Measurements from ENCODE around the gene SLC35A4.
"Not testable (repeated sequence)": the region's sequence is repeated elsewhere in the genome, so short reads cannot be mapped to it uniquely, and the experiment has no call there.

The SLC35A4 gene

DNA sequence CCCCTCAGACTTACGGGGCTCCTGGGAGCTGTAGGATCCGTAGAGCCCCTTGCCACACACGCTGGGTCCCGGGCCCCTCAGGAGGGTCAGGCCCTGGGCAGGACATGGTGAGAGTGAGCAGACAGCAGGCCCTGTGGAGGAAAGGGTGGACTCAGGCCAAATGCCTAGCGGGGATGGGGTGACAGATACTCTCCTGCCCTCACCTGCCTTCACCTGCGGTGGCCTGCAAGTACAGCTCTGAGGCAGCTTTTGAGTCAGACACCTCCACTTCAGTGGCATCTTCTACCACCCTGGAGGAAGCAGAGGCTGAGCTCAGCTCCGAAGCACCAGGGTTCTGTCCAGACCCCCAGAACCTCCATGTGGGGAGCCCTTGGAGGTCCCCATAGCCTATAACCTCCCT is 26.2 kb downstream of the SLC35A4 start:
- DNase-seq (ENCODE audit: low read depth) = no peak

DNA sequence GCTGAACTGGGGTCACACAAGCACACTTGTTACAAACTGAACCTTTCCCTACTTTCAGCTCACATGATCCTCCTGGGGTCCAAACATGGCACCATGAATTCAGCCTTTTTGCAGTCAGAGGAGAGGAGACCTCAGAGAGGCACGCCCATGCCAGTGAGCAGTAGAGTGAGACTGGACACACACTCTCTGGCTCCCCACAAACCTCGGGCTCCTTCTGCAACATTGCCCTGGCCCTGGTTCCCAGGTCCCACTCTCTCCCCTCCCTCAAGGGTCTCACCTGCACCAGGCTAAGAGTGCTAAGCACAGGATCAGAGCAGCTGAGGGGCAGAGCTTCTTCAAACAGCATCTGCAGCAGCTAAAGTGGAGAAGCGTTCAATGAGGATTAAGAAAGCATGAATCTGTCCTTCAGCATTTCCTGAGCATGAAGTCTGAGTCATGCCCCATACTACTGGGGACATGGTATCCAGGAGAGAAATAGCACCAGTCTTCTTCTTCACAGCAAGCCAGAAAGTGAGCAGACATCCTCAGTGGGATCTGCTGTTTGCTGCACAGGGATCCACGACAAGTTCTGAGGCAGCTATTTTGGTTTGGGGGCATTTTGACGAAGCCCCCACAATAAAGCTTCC is 27.2 kb downstream of the SLC35A4 start:
- no peak for DNase-seq (ENCODE audit: low read depth)

DNA sequence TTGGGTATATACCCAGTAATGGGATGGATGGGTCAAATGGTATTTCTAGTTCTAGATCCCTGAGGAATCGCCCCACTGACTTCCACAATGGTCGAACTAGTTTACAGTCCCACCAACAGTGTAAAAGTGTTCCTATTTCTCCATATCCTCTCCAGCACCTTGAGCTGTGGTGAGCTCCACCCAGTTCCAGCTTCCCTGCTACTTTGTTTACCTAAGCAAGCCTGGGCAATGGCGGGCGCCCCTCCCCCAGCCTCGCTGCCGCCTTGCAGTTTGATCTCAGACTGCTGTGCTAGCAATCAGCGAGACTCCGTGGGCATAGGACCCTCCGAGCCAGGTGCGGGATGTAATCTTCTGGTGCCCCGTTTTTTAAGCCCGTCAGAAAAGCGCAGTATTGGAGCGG is 28.4 kb downstream of the SLC35A4 start:
- not testable (repeated sequence) for DNase-seq (ENCODE audit: low read depth)

DNA sequence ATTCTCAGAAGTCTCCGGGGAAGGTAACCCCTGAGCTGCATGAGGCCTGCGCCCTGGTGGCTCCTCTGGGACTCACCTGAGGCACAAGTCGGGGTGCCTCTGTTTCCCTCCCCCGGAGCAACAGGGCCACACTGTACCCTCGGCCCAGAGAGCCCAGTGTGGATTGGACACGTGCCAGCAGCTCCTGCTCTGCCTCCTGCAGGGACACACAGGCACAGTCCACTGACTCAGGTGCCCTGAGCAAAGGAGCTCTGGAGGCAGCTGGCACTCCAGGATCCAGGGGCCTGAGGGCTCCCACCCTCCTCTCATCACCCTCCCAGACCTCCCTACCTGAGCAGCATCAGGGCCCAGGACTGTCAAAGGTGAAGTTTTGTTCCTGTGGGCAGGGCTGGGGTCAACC is 29.5 kb downstream of the SLC35A4 start:
- DNase-seq (ENCODE audit: low read depth) = no peak

DNA sequence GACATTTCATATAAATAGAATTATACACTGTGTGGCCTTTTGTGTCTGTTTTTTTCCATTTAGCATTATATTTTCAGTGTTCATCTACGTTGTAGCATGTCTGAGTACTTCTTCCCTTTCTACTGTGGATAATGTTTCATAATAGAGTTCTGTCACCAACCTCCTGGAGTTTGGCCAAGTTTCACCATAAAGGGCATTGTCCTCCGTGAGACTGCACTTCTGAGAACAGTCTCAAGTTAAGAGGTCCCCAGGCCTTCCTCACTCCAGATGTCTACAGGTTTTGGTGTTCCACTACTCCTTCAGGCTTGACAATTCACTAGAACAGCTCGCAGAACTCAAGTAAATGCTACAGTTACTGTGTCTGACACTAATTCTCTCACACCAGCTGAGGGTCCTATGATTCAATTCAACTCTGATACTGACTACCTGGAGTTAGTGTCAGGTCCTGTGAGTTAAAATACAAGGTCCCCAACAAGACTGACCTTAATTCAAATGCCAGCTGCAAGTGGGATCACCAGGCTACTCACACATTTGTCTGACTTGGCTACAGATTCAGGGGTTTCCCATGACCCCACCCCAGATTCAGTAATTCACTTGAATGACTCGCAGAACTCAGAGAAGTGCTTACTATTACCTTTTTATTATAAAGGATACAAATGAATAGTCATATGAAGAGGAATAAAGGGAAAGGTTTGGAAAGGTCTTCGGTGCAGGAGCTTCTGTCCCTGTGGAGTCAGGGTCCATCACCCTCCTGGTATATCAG is 31.1 kb downstream of the SLC35A4 start:
- no peak for DNase-seq (ENCODE audit: low read depth)

DNA sequence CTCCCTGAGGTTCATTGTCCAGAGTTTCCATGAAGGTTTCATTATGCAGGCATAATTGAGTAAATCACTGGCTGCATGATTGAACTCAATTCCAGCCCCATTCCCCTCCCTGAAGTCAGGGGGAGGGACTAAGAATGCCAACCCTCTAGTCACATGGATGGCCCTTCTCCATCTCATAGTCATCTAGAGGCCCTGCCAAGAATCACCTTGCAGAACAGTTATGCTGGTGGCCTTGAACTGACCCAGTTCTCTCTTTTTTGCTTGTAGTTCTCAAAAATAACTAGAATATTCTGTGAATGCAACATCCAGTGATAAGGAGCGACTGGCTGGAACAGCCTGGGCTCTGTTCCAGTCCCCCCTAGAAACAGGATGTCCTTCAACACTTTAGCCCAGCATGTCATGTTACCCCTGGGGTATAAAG is 31.7 kb downstream of the SLC35A4 start:
- no peak for DNase-seq (ENCODE audit: low read depth)

DNA sequence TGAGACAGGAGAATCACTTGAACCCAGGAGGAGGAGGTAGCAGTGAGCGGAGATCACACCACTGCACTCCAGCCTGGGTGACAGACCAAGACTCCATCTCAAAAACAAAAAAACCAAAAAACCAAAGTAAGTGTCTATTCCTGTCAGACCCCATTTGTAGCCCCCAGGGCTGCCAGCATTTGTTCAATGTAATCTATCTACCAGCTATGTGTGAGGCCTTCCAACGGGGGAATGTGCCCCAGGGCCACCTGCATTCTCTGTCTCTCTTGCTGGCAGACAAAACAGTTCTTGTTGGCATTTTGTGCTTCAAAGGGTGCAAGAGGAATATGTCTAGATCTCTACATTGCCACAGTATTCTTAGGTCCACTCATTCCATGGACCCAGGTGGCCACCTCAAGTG is 34.2 kb downstream of the SLC35A4 start:
- DNase-seq (ENCODE audit: low read depth) = no peak

DNA sequence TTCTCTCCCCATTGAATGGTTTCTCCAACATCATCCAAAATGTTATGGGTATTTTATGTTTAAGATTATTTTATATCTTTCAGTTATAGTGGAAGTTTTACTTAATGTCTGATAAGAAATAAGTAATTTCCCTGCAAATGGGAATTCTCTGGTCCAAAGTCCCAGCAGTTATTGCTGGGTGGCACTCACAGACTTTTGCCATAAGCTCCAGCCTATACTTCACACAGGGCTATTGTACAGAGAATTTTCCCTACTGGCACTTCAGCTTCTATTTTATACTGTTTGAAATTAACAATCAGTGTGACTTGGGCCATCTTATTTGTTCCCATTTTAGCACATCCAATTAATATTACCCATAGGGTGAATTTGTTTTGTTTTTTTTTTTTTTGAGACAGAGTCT is 35.5 kb downstream of the SLC35A4 start:
- DNase-seq (ENCODE audit: low read depth) = no peak

DNA sequence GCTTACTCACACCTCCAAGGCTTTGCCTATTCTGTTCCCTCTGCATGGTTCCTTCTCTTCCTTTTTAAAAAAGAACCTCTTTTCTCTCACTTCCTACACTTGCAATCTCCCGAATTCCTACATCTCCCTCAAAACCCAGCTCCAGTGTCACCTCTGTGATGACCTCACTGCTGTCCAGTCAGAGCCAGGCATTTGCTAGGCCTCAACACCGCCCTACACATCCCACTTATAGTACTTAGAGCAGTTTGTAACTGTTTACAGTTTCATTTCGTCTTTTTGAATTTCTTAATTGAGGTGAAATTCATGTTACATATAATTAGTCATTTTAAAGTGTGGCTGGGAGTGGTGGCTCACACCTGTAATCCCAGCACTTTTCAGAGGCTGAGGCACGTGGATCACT is 37.5 kb downstream of the SLC35A4 start:
- DNase-seq (ENCODE audit: low read depth) = no peak

DNA sequence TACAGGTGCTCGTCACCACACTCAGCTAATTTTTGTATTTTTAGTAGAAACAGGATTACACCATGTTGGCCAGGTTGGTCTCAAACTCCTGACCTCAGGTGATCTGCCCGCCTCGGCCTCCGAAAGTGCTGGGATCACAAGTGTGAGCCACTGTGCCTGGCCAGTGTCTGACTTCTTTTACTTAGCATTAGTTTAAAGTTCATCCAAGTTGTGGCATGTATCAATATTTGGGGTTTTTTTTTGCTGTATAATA is 38.7 kb downstream of the SLC35A4 start:
- not testable (repeated sequence) for DNase-seq (ENCODE audit: low read depth)

DNA sequence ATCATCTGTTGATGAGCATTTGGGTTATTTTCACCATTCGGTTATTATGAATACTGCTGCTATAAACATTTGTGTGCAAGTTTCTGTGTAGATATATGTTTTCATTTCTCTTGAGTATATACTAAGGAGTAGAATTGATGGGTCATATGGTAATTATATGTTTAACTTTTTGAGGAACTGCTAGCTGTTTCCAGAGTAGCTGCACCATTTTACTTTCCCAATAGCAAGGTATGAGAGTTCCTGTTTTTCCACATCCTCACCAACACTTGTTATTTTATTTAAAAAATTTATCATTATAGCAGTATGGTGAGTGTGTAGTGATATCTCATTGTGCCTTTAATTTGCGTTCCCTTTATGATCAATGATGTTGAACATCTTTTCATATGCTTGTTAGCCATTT is 39.1 kb downstream of the SLC35A4 start:
- no peak for DNase-seq (ENCODE audit: low read depth)

DNA sequence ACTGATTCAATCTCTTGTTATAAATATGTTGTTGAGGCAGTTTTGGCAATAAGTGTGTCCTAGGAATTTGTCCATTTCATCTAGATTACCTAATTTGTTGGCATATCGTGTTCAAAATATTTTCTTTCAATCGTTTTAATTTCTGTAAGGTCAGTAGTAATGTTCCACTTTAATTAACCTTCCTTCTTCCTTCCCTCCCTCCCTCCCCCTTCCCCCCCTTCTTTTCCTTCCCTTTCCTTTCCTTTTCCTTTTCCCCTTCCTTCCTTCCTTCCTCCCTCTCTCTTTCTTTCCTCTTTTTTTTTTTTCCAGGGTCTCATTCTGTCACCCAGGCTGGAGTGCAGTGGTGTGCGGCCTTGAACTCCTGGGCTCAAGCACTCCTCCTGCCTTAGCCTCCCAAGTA is 41.3 kb downstream of the SLC35A4 start:
- no peak for DNase-seq (ENCODE audit: low read depth)

DNA sequence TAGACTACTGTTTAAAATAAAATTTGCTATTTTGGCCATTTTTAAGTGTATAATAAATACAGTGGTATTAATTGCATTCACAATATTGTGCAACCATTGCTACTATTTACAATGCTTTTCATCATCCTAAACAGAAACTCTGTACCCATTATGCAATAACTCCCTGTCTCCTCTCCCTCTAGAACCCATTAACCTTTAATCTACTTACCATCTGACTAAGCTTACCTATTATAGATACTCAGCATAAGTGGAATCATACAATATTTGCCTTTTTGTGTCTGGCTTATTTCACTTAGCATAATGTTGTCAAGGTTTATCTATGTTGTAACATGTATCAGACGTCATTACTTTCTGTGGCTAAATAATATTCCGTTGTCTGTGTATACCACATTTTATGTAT is 42.4 kb downstream of the SLC35A4 start:
- DNase-seq (ENCODE audit: low read depth) = no peak

DNA sequence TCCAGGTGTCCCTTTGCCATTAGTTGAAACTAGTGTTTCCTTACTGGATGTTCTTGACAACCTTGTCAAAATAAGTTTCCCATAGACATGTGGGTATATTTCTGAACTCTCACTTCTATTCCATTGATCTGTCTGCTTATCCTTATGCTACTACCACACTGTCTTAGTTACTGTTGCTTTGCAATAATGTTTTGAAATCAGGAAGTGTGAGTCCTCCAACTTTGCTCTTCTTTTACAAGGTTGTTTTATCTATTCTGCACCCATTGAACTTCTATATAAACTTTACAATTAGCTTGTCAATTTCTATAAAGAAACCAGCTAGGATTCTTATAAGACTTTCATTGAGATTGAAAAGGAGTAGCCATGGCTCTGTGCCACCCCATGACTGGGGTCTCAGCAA is 44.1 kb downstream of the SLC35A4 start:
- no peak for DNase-seq (ENCODE audit: low read depth)

DNA sequence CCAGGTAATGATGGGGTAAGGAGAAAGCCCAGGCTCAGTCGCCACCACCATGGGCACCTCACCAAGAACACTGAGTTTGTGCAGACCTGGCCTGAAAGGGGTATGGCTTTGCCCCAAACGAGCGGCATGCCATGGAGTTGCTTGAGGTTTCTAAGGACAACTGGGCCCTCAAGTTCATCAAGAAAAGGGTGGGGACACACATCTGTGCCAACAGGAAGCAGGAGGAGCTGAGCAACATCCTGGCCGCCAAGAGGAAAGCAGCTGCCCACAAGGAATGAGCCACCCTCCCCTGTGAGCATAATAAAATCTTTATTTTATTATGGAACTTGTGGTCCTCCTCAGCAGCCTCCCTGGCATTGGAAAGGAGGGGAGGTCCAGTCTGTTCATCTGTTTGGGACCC is 44.5 kb downstream of the SLC35A4 start:
- DNase-seq (ENCODE audit: low read depth) = no peak

DNA sequence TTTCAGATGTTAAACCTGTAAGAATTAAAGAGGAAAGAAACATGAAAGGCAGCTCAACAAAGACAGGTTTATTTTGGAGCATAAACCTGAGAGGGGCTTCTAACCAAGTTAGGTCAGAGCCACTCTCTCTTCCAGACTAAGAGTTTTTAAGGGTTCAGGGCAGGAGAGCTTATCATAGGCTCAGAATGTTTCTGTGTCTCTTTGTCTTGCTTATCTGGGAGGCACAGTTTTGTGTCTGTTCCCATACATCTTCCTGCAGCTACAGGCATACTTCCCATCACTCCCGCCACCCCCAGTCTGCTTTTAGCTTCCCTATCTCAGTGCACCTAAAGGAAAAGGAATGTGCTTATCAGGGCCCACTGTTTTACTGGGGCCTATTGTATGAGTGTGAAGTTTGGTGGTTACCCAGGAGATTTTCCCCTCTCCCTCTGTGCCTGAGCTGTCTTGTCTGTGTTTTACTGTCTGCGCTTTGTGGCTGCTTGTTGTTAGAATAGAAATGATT is 46.4 kb downstream of the SLC35A4 start:
- DNase-seq (ENCODE audit: low read depth) = no peak

Data from non-pigmented ciliary epithelial cell (primary cell).